Astrocyte (in vitro differentiated cells and primary cell): ENCODE data around the gene CREB1. TPM values are rescaled to one million over a fixed set of nuclear protein-coding genes. Genes with fewer than 3 reads are reported as not detected.

Source experiments
- DNase-seq: peaks from one replicate; pipeline ENCODE4 v3.0.0-alpha.2; 2010; ENCODE audit warnings: low read depth
- FAIRE-seq: peaks from 2 replicates; lab custom pipeline; 2011; peaks lifted over from hg19 to GRCh38; lab: Jason Lieb, UNC
- H2AFZ ChIP-seq: 2 replicates; pipeline ENCODE4 v1.6.0; 2012; ENCODE audit warnings: low read depth, low read length, inconsistent platforms
- H3K27ac ChIP-seq: 2 replicates; pipeline ENCODE4 v1.5.1; 2011; ENCODE audit warnings: low read depth, low read length, inconsistent platforms
- H3K27me3 ChIP-seq: 2 replicates; pipeline ENCODE4 v1.6.0; 2011; ENCODE audit warnings: low read length, inconsistent platforms; ENCODE audit not compliant: insufficient read depth
- H3K36me3 ChIP-seq: 2 replicates; pipeline ENCODE4 v1.5.1; 2011; ENCODE audit warnings: low read length, inconsistent platforms; ENCODE audit not compliant: insufficient read depth
- H3K4me1 ChIP-seq: 2 replicates; pipeline ENCODE4 v1.5.1; 2011; ENCODE audit warnings: low read length, inconsistent platforms; ENCODE audit not compliant: insufficient read depth
- H3K4me2 ChIP-seq: 2 replicates; pipeline ENCODE4 v1.6.0; 2012; ENCODE audit warnings: low read length, inconsistent platforms
- H3K4me3 ChIP-seq: 2 replicates; pipeline ENCODE4 v1.5.1; 2011; ENCODE audit warnings: low read depth, mild to moderate bottlenecking, low read length, inconsistent platforms; ENCODE audit not compliant: insufficient read depth
- H3K79me2 ChIP-seq: 2 replicates; pipeline ENCODE4 v1.6.0; 2012; ENCODE audit warnings: mild to moderate bottlenecking, low read length, inconsistent platforms; ENCODE audit not compliant: insufficient read depth
- H3K9ac ChIP-seq: 2 replicates; pipeline ENCODE4 v1.6.0; 2012; ENCODE audit warnings: mild to moderate bottlenecking, low read length, inconsistent platforms
- H3K9me3 ChIP-seq: 2 replicates; pipeline ENCODE4 v1.5.1; 2012; ENCODE audit warnings: low read depth, mild to moderate bottlenecking, low read length, inconsistent platforms; ENCODE audit not compliant: insufficient read depth
- H4K20me1 ChIP-seq: 2 replicates; pipeline ENCODE4 v1.6.0; 2012; ENCODE audit warnings: low read length, inconsistent platforms; ENCODE audit not compliant: insufficient read depth
- H3K27ac Mint-ChIP-seq: one replicate; pipeline ENCODE4 v1.8.0; 2021; ENCODE audit warnings: mild to moderate bottlenecking, mixed read lengths; ENCODE audit not compliant: unreplicated experiment
- H3K27me3 Mint-ChIP-seq: one replicate; pipeline ENCODE4 v1.8.0; 2021; ENCODE audit warnings: low read depth, mixed read lengths; ENCODE audit not compliant: unreplicated experiment
- H3K36me3 Mint-ChIP-seq: one replicate; pipeline ENCODE4 v1.8.0; 2021; ENCODE audit warnings: low read depth, mixed read lengths; ENCODE audit not compliant: unreplicated experiment
- H3K4me1 Mint-ChIP-seq: one replicate; pipeline ENCODE4 v1.8.0; 2021; ENCODE audit warnings: low read depth, mixed read lengths; ENCODE audit not compliant: unreplicated experiment
- H3K4me3 Mint-ChIP-seq: one replicate; pipeline ENCODE4 v1.8.0; 2021; ENCODE audit warnings: mild to moderate bottlenecking, moderate library complexity, mixed read lengths; ENCODE audit not compliant: unreplicated experiment
- H3K9me3 Mint-ChIP-seq: one replicate; pipeline ENCODE4 v1.8.0; 2021; ENCODE audit warnings: mild to moderate bottlenecking, mixed read lengths; ENCODE audit not compliant: unreplicated experiment
- EZH2 ChIP-seq: IDR thresholded peaks from 2 replicates; pipeline ENCODE4 v1.6.1; 2012; ENCODE audit warnings: mild to moderate bottlenecking, low read length, inconsistent platforms; ENCODE audit not compliant: insufficient read depth
- total RNA-seq: library from RNA; stranded (reverse); gene quantifications from 2 replicates; pipeline ENCODE4 v1.2.1, GENCODE V29; 2021
- TF ChIP-seq, protein P1 (sequence below): IDR thresholded peaks from 2 replicates; pipeline ENCODE4 v1.5.1; 2011; ENCODE audit warnings: low read depth, mild to moderate bottlenecking, inconsistent platforms, low read length, moderate library complexity; ENCODE audit not compliant: insufficient read depth

The CREB1 gene
- total RNA-seq, 1 donor from 2014 or later, result 63.3 TPM

DNA sequence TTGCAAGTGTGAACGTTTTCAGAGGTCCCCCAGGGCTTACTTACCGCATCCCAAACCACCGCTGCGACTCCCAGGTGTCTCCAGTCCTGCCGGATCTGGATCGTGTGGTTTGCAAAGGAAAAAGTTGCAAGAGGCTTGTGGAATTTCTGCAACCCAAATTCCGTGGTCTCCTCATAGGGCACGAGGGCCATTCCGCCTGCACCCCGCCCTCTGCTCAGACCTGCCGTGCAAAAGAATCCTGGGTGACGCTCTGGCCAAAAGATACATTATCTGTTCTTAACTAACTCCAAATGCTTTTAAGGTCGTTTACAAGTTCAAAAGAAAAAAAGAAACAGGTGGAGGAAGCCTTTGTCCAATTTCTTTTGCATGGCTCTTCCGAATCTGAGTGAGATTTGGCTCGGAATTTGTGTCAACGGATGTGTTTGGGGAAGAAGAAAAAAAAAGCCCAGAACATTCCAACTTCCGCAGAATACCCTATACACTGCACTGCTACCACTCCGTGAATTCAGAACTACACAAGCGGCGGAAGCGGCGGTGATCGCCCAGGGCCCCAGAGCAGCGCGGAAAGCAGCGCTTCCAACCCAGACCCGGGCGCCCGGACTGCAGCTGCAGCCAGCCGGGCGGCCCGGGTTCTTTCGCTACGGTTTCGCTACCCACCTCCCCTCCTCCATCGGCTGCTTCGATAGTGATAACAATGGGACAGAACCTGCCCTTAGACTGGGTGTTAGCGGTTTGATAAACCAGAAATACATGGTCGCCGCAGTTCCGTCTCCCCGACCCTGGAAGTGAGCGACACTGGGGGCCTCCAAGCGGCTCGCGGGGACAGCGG lies 94.6 kb downstream of the CREB1 start:
- no peak for FAIRE-seq
- peaks cover 3% of the 10 kb centered on the region for H3K27me3 Mint-ChIP-seq

DNA sequence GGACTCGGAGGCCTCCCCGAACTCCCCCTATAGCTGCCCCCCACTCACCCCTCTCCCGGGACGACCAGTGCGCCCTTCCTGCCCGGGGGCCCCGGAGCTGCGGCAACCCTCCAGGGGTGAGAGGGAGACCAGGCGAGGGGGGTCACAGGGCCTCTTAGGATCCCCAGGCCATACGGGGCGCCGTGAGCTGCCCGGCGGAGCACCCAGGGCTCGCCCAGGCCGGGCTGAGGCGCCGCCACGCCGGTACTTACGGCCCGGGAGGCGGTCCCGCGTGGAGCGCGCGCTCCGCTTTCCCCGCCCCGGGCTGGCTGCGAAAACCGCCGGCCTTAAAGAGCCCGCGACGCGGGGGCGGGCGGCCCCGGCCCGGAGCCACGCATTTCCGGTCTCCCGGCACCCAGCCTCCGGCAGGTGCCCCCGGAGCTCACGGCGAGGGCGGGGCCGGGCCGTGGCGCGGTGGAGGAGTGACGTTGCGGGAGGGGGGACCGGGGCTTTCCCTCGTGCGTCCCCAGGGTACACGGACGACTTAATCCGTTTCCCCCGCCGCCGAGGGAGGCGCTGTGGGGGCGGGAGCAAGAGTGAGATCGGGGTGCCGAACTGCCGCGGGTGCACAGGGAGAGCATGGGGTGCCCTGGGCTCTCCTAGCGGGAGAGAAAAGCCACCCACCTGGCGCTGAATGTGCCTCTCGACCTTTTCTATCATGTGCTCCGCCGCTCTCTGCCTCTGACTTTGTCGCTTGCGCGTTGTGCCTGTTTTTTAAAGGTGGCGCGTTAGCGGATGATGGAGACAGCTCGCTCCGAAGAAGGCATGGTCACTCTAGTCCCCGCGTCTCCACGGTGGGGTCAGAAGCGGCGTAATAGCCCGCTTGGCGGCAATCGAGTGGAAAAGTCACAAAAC lies 95.5 kb downstream of the CREB1 start, which contains the start of gene METTL21A:
Gene METTL21A, minus strand, starts transcription at position 381 of the 894 bp plus-strand sequence. CDS start 1,019 bp downstream, outside the sequence.
- FAIRE-seq, result no peak
- Mint-ChIP-seq H3K4me3 (peak within 1 kb of the TSS; percentile 92), H3K27me3 (peaks cover 3% of the 10 kb centered on the region), H3K36me3 (no peaks in the 10 kb centered on the region), H3K9me3 (no peaks in the 10 kb centered on the region), H3K4me1 (peaks cover 5% of the 10 kb centered on the region), H3K27ac (peak within 1 kb of the TSS; percentile 87)
- DNase-seq, result peak; percentile 68
- H3K4me3 ChIP-seq, result peak within 1 kb of the TSS; percentile 81
- H3K79me2 ChIP-seq, result peaks cover 6% of the 10 kb centered on the region
- peaks cover 11% of the 10 kb centered on the region for H3K4me1 ChIP-seq
- no peaks in the 10 kb centered on the region for H3K9me3 ChIP-seq
- no peaks in the 10 kb centered on the region for H4K20me1 ChIP-seq
- H3K4me2 ChIP-seq, result peak within 1 kb of the TSS; percentile 99
- H3K27ac ChIP-seq, result peak within 1 kb of the TSS; percentile 86
- no peaks in the 10 kb centered on the region for H3K36me3 ChIP-seq
- peak within 1 kb of the TSS; percentile 92 for H2AFZ ChIP-seq
- no peaks in the 10 kb centered on the region for H3K27me3 ChIP-seq
- H3K9ac ChIP-seq, result peak within 1 kb of the TSS; percentile 90
- no peak for TF ChIP-seq EZH2
- TF ChIP-seq, protein P1, sequence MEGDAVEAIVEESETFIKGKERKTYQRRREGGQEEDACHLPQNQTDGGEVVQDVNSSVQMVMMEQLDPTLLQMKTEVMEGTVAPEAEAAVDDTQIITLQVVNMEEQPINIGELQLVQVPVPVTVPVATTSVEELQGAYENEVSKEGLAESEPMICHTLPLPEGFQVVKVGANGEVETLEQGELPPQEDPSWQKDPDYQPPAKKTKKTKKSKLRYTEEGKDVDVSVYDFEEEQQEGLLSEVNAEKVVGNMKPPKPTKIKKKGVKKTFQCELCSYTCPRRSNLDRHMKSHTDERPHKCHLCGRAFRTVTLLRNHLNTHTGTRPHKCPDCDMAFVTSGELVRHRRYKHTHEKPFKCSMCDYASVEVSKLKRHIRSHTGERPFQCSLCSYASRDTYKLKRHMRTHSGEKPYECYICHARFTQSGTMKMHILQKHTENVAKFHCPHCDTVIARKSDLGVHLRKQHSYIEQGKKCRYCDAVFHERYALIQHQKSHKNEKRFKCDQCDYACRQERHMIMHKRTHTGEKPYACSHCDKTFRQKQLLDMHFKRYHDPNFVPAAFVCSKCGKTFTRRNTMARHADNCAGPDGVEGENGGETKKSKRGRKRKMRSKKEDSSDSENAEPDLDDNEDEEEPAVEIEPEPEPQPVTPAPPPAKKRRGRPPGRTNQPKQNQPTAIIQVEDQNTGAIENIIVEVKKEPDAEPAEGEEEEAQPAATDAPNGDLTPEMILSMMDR, result peak; percentile 8

More for the DNA sequence above, 94.6 kb downstream of the CREB1 start:
- no peaks in the 10 kb centered on the region for H3K27me3 ChIP-seq
- H3K9ac ChIP-seq, result peak overlapping the region; percentile 90
- H3K4me3 ChIP-seq, result peak overlapping the region; percentile 81
- peaks cover 11% of the 10 kb centered on the region for H3K4me1 ChIP-seq
- no peaks in the 10 kb centered on the region for H4K20me1 ChIP-seq
- peak; percentile 61 for DNase-seq
- H3K79me2 ChIP-seq, result peaks cover 6% of the 10 kb centered on the region
- peak overlapping the region; percentile 99 for H3K4me2 ChIP-seq
- H3K36me3 ChIP-seq, result no peaks in the 10 kb centered on the region
- Mint-ChIP-seq H3K36me3 (no peaks in the 10 kb centered on the region), H3K27ac (peak overlapping the region; percentile 78), H3K4me1 (peaks cover 5% of the 10 kb centered on the region), H3K9me3 (no peaks in the 10 kb centered on the region), H3K4me3 (peak overlapping the region; percentile 91)
- peak overlapping the region; percentile 86 for H3K27ac ChIP-seq
- TF ChIP-seq EZH2, result no peak
- TF ChIP-seq, protein P1, result no peak
- peak overlapping the region; percentile 92 for H2AFZ ChIP-seq
- no peaks in the 10 kb centered on the region for H3K9me3 ChIP-seq
